KBM-7 (cell line): ENCODE data around the gene ITM2C.

Source experiments
- DNase-seq: peaks from one replicate; pipeline ENCODE4 v3.0.0-alpha.2; 2015
- in situ Hi-C: fragments of 300-500 bp; cut with MboI; formaldehyde crosslinking; loops from 2 replicates; pipeline ENCODE4 v1.14.3; 2020; ENCODE audit warnings: low sequenced_read_pairs, low pct_unique_long_range_greater_than_20kb, mixed read lengths

ITM2C gene

DNA sequence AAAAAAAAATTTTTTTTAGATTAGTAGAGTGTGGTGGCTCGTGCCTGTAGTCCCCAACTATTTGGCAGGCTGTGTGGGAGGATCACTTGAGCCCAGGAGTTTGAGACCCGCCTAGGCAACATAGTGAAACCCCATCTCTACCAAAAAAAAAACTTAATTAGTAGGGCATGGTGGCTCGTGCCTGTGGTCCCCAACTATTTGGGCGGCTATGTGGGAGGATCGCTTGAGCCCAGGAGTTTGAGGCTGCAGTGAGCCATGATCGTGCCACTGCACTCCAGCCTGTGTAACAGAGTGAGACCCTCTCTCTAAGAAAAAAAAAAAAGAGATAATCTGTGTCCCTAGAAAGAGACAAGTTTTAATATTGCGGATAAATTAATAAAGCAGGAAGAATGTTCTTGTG, 51.5 kb downstream of the ITM2C start:
- no peak for DNase-seq
- in situ Hi-C loops, result loop anchor here (10.0 kb wide), 1 partner anchor 69 kb away; no protein-coding TSS in a partner anchor

DNA sequence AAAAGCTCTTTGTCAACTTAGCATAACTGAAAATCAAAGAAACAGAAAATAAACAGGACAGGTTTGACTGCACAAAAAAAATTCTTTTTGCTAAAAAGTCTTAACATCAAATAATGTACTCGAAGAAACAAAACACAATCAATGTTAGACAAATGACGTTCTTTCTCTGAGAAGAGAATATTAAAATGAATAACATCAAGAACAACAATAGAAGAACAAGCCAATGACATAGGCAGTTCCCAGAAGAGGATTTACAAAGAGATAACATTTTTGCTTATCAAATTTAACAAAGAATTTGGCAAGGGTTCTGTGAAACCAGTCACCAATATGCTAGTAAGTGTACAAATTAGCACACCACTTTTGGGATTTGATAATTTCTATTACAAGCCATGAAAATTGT, 54.5 kb downstream of the ITM2C start:
- no peak for DNase-seq
- in situ Hi-C loops, result loop anchor here (10.0 kb wide), 1 partner anchor 66 kb away; no protein-coding TSS in a partner anchor

GRCh38 chr2:230919681-230920080, 54.9 kb downstream of the ITM2C start:
- in situ Hi-C loops, result loop anchor here (10.0 kb wide), 1 partner anchor 65 kb away; no protein-coding TSS in a partner anchor
- DNase-seq, result no peak

- DNase-seq, result no peak
- in situ Hi-C loops, result no loop called here
Measured at GRCh38 chr2:230920167-230920566, 55.4 kb downstream of the ITM2C start.

DNA sequence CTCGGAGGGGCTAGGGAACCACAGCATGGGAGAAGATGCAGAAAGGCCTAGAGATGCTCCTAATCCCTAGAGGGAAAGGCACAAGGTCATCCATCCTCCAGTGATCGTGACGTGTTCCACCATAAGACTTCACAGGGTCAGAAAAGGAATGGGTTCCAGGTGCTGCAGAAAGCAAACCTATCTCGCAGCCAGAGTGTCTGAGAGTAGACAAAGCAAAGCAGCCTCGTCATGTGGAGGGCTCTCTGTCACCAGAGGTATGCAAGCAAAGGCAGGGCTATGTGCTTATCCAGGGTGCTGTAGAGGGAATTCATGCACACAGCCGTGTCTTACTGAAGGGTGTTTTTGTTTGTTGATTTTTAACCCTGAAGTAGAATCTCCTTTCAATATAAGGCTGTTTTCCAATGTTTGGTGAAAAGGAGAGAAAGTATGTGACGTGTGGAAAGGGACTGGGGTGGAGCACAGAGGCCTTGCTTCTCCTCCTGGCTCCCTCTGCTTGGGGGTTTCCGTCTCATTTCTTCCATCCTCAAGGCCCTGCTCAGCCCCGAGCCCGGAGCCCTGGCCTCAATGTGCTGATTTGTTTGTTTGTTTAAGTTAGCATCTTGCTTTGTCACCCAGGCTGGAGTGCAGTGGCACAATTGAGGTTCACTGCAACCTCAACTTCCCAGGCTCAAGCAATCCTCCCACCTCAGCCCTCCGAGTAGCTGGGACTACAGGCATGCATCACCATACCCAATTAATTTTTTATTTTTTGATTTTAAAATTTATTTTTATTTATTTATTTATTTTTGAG, 57.3 kb downstream of the ITM2C start:
- in situ Hi-C loops, result no loop called here
- no peak for DNase-seq

DNA sequence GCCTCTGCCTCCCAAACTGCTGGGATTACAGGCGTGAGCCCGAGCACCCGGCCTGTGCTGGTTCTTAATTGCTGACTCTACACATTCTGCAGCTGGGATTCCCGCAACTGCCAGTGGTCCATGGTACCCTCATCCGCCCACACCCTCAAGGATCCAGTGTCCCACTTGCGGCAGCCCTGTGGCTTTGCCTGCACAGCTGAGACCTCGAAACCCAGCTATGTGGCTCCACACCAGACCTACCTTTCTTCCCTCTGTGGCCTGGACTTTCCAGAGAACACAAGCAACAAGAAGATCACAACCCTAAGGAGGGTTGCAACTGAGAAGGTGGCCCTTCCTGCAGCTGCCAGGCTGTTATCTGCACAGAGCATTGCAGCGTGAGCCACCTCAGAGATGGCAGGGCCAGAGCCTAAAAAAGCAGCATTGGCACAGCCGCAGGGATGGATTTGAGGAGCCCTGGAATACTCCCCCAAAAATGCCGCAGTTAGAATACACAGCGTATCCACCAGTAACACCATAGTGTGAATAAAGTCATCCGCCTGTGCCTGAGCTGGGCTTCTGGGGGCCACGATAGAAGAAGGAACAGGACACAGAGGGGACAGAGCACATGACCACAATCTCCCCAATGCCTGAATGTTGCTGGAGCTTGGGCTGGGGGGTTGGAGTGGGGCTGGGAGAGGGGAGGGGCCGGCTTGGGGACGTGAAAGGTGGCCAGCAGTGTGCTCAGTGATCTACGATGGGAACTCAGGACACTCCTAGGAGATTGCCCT, 58.4 kb downstream of the ITM2C start:
- in situ Hi-C loops, result no loop called here
- DNase-seq, result no peak

DNA sequence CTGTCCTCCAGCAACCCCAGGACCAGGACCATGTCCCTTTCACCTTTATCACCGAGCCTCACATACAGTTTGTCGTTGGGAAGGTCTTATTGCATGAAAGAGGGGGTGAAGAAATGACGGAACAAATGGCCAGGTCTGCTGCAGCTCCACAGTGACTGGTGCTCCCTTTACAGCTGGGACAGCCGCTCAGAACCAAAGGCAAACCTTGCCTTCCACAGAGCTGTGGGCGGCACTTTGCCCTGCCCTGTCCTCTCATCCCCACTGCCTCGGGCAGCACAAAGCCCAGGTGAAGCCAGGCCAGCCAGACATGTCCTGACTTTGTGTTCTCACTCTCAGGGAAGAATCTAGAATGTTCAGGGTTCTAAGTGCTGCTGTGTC, 59.3 kb downstream of the ITM2C start:
- in situ Hi-C loops, result no loop called here

GRCh38 chr2:230924470-230925341, 60.0 kb downstream of the ITM2C start, which contains the start of gene GPR55:
TSS of gene GPR55 (minus strand) at chr2:230925242. CDS start at chr2:230910962, 14,280 bp downstream.
- in situ Hi-C loops, result no loop called here
- peak; percentile 60 for DNase-seq

More for the DNA sequence above, 59.3 kb downstream of the ITM2C start:
- DNase-seq, result no peak

GRCh38 chr2:230925443-230925878, 60.7 kb downstream of the ITM2C start:
- in situ Hi-C loops, result no loop called here
- DNase-seq, result no peak

- in situ Hi-C loops, result no loop called here
- DNase-seq, result peak; percentile 21
Measured at GRCh38 chr2:230925879-230926765, 61.4 kb downstream of the ITM2C start.

GRCh38 chr2:230927711-230928341, 63.1 kb downstream of the ITM2C start:
- in situ Hi-C loops, result no loop called here

More at GRCh38 chr2:230927711-230928341, 63.1 kb downstream of the ITM2C start:
- DNase-seq, result no peak
